Epithelial cell of prostate (primary cell): ENCODE measurements around the gene NUP210L.

Experiments used
- DNase-seq: peaks from one replicate; pipeline ENCODE4 v3.0.0-alpha.2; 2011; ENCODE audit warnings: low read depth, low spot score
- H3K27ac ChIP-seq: fragments of 450-650 bp; 2 replicates; pipeline ENCODE4 v1.5.1; 2017; ENCODE audit warnings: mild to moderate bottlenecking

NUP210L gene

DNA sequence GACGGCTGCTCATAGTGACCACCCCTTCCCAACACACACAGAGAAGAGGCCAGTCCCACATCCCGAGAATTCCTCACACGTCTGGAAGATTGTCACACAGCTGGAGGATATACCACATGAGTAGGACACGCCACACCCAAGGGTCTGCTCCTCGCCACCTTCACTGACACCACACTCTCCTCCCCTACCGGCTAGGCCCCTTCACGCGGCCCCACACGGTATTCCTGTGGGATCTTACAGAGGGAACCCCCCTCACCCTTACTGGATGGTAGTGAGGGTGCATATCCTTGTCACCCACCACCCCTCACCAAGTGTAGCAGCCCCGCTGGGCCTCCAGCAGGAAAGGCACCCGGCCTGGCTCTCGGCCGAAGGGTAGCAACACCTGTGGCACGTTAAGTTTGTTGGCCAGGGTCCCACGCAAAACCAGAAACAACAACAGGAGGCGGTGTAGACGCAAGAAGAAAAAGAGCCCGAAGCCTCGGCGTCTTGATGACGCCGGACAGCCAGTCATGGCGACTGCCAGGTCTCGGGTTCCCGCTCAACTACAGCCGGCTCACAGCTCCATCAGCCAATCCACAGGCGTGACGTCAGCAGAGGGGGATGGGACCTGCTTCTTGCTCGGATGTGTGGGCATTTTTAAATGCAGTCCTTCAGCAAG is at the start of gene NUP210L:
Gene NUP210L, minus strand, starts transcription at position 540 of the 658 bp plus-strand sequence.
- DNase-seq = no peak
- peak within 1 kb of the TSS; percentile 38 for H3K27ac ChIP-seq

GRCh38 chr1:154199563-154199879 is 44.6 kb upstream of the NUP210L start:
- no peak overlapping the region for H3K27ac ChIP-seq
- DNase-seq = no peak

- DNase-seq = no peak
- no peak overlapping the region for H3K27ac ChIP-seq
Measured at GRCh38 chr1:154198756-154199562, 44.1 kb upstream of the NUP210L start.

DNA sequence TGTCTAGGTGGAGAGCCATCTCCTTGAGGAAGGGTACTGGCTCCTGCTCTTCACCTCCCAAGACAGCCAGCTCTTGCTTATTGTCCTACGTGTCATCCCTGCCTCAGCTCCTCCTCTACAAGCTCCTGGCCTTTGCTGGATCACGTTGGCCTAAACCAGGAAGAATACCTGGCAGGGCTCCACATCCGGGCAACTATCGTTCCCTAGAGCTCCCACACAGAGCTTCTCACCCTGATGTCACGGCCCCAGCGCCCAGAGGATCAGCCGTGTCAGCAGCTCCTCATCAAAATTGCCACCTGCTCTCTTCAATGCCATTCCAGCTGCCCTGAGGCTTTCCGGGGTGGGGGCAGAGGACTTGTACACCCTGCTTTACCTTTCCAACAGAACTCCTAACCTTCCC is 38.9 kb upstream of the NUP210L start:
- H3K27ac ChIP-seq = no peak overlapping the region
- DNase-seq = no peak

GRCh38 chr1:154192476-154192875 is 37.6 kb upstream of the NUP210L start:
- no peak for DNase-seq
- H3K27ac ChIP-seq = no peak overlapping the region

- DNase-seq = no peak
- no peak within 1 kb of the TSS for H3K27ac ChIP-seq
Measured at GRCh38 chr1:154191990-154192461, 37.2 kb upstream of the NUP210L start, which contains the start of gene TPM3. TPM3 (minus strand) TSS chr1:154192100; CDS start chr1:154192018, 82 bp downstream.

GRCh38 chr1:154190550-154190949 is 35.7 kb upstream of the NUP210L start:
- H3K27ac ChIP-seq = no peak overlapping the region
- no peak for DNase-seq

DNA sequence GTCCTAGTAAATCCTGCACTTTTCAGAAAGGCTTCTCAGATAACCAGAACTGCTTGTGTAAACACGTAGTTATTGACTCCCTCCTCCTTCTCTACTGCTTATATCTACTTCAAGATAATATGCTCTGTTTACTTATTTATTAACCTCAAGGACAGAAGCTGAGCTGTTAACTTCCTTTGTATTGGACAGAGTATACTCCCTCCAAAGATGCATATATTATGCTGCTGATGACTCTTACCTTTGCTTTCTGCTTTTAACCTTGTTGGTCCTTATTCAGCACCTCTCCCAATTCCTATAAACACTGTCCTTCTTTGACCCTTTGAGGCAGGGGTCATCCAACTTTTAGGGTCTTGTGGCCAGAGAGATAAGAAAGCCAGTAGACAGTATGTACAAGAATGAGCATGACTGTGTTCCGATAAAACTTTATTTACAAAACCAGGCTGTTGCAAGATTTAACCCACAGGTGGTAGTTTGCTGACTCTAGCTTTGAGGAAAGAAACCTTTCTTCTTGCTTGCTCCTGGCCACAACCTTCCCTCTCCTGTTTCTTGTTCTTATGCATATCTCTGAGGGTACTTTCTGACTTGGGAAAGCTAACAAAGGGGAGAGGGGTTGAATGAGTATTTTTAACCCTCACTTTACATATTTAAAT is 32.1 kb upstream of the NUP210L start:
- no peak overlapping the region for H3K27ac ChIP-seq
- DNase-seq = no peak

DNA sequence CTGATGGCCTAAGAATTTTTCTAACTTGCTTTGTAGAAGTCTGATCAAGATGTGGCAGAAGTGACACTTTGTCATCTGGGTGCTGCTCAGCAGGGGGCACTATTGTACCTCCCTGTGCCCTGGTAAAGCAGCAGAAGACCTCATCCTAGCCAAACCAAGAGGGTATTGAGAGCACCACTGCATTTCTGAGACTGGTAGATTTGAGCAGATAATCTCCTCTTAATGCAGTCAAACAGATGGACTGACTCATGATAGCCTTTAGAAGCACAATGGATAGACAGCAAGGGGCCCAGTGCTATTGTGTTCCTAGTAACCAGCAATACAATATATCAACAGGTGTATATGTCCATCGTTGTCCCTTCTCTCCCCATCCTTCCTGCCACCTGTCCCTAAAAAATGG is 31.3 kb upstream of the NUP210L start:
- no peak for DNase-seq
- H3K27ac ChIP-seq = no peak overlapping the region

GRCh38 chr1:154183046-154183915 is 28.4 kb upstream of the NUP210L start:
- H3K27ac ChIP-seq = peak overlapping the region; percentile 96
- DNase-seq = peak; percentile 88

GRCh38 chr1:154182344-154183045 is 27.6 kb upstream of the NUP210L start:
- peak overlapping the region; percentile 96 for H3K27ac ChIP-seq
- DNase-seq = no peak

GRCh38 chr1:154181944-154182343 is 27.1 kb upstream of the NUP210L start:
- peak overlapping the region; percentile 96 for H3K27ac ChIP-seq

GRCh38 chr1:154179946-154180687 is 25.2 kb upstream of the NUP210L start:
- H3K27ac ChIP-seq = peak overlapping the region; percentile 40
- no peak for DNase-seq

More at GRCh38 chr1:154181944-154182343, 27.1 kb upstream of the NUP210L start:
- DNase-seq = no peak

- DNase-seq = no peak
Measured at GRCh38 chr1:154178911-154179811, 24.3 kb upstream of the NUP210L start.

DNA sequence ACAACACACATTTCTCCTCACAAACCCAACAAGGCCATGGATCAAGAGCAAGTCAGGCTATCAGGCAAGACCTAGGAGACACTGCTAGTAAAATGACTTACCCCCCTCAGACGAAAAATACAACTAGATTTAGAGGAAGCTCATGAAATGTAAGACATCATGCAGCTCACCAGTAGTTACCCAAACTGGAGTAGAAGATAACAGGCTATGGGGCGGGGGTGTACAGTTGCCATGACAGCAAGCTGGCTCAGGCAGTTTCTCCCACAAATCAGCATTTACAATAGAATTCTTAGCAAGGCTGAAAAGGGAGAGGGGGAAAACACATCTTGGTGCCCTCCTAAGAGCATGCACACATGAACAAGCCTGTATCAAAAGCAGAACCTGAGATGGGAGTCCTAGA is 23.1 kb upstream of the NUP210L start:
- peak overlapping the region; percentile 40 for H3K27ac ChIP-seq
- DNase-seq = no peak

More at GRCh38 chr1:154178911-154179811, 24.3 kb upstream of the NUP210L start:
- H3K27ac ChIP-seq = peak overlapping the region; percentile 40

DNA sequence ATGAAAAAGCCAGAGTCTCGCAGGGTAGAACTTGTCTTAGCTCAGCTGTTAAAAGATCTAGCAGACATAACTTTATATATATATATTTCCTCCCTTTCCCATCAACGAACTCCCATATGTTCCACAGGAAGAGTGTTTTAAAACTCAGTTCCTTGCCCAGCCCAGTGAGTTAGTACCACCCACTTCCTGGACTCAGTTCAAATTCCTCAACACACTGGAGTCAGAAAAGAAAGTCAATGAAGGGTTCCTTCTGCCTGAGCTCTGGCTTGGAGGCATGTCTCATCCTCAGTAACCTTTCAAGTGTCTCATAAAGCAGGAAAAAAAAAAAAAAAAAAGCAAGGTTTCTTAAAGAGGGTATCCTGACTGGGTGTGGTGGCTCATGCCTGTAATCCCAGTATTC is 21.5 kb upstream of the NUP210L start:
- peak overlapping the region; percentile 40 for H3K27ac ChIP-seq
- DNase-seq = no peak

- DNase-seq = no peak
- H3K27ac ChIP-seq = no peak overlapping the region
Measured at GRCh38 chr1:154174654-154175053, 19.8 kb upstream of the NUP210L start.

GRCh38 chr1:154171880-154172279 is 17.0 kb upstream of the NUP210L start:
- peak overlapping the region; percentile 65 for H3K27ac ChIP-seq
- DNase-seq = no peak
